Stimulated activated CD4-positive, alpha-beta T cell treated with anti-CD3 and anti-CD28 coated beads, Interleukin-12 subunit alpha, Interleukin-12 subunit beta, amount 100 ng/mL, for 4 hours (primary cell): Measurements from ENCODE around the gene ZNF532.

ENCODE experiments used
- DNase-seq: peaks from one replicate; pipeline ENCODE4 v3.0.0-alpha.2; 2020

The ZNF532 gene

GRCh38 chr18:58983260-58984155, 118.8 kb downstream of the ZNF532 start:
- DNase-seq, result no peak

GRCh38 chr18:58988600-58988999, 123.9 kb downstream of the ZNF532 start:
- no peak for DNase-seq

GRCh38 chr18:58989184-58989759, 124.6 kb downstream of the ZNF532 start:
- DNase-seq, result no peak

- DNase-seq, result no peak
Measured at GRCh38 chr18:58990720-58991119, 126.0 kb downstream of the ZNF532 start.

GRCh38 chr18:58991167-58991798, 126.6 kb downstream of the ZNF532 start:
- no peak for DNase-seq

- DNase-seq, result no peak
Measured at GRCh38 chr18:58992301-58993231, 127.9 kb downstream of the ZNF532 start.

GRCh38 chr18:58993260-58993659, 128.6 kb downstream of the ZNF532 start:
- no peak for DNase-seq

GRCh38 chr18:58995663-58996062, 131.0 kb downstream of the ZNF532 start:
- DNase-seq, result no peak

- DNase-seq, result no peak
Measured at GRCh38 chr18:58996131-58996641, 131.5 kb downstream of the ZNF532 start.

GRCh38 chr18:58996696-58997095, 132.0 kb downstream of the ZNF532 start:
- DNase-seq, result no peak

GRCh38 chr18:58997811-58998337, 133.2 kb downstream of the ZNF532 start:
- no peak for DNase-seq

- DNase-seq, result no peak
Measured at GRCh38 chr18:58998401-58999203, 133.9 kb downstream of the ZNF532 start.

GRCh38 chr18:59001166-59001565, 136.5 kb downstream of the ZNF532 start:
- no peak for DNase-seq

GRCh38 chr18:59001721-59002120, 137.0 kb downstream of the ZNF532 start:
- no peak for DNase-seq

GRCh38 chr18:59002974-59003594, 138.4 kb downstream of the ZNF532 start:
- no peak for DNase-seq

GRCh38 chr18:59005262-59005661, 140.6 kb downstream of the ZNF532 start:
- DNase-seq, result no peak

- DNase-seq, result no peak
Measured at GRCh38 chr18:59006461-59007067, 141.9 kb downstream of the ZNF532 start.

GRCh38 chr18:59008302-59008974, 143.8 kb downstream of the ZNF532 start:
- DNase-seq, result no peak

- DNase-seq, result no peak
Measured at GRCh38 chr18:59009846-59010245, 145.2 kb downstream of the ZNF532 start.

GRCh38 chr18:59011289-59011688, 146.6 kb downstream of the ZNF532 start:
- DNase-seq, result no peak
